HG03196 (cell line): ENCODE results near the gene PTPN4.

Experiments
- ATAC-seq: cut with Tn5 transposase; IDR thresholded peaks from one replicate; pipeline ENCODE4 v1.9.1; 2021; ENCODE audit not compliant: unreplicated experiment

The PTPN4 gene

GRCh38 chr2:119732601-119733164 is 27.0 kb upstream of the PTPN4 start:
- ATAC-seq, result no peak

GRCh38 chr2:119734047-119734446 is 25.7 kb upstream of the PTPN4 start:
- ATAC-seq, result no peak

- no peak for ATAC-seq
Measured at GRCh38 chr2:119735565-119735964, 24.2 kb upstream of the PTPN4 start.

- ATAC-seq, result no peak
Measured at GRCh38 chr2:119736021-119736420, 23.7 kb upstream of the PTPN4 start.

GRCh38 chr2:119739580-119740255 is 20.0 kb upstream of the PTPN4 start:
- no peak for ATAC-seq

- no peak for ATAC-seq
Measured at GRCh38 chr2:119741001-119741400, 18.7 kb upstream of the PTPN4 start.

- no peak for ATAC-seq
Measured at GRCh38 chr2:119741868-119742267, 17.9 kb upstream of the PTPN4 start.

- no peak for ATAC-seq
Measured at GRCh38 chr2:119744335-119744939, 15.3 kb upstream of the PTPN4 start.

- ATAC-seq, result no peak
Measured at GRCh38 chr2:119745566-119745965, 14.2 kb upstream of the PTPN4 start.

GRCh38 chr2:119746836-119747686 is 12.7 kb upstream of the PTPN4 start:
- ATAC-seq, result no peak

GRCh38 chr2:119748135-119748534 is 11.6 kb upstream of the PTPN4 start:
- ATAC-seq, result no peak

- ATAC-seq, result no peak
Measured at GRCh38 chr2:119749477-119750012, 10.2 kb upstream of the PTPN4 start.

GRCh38 chr2:119751706-119752105 is 8.0 kb upstream of the PTPN4 start:
- no peak for ATAC-seq

- ATAC-seq, result no peak
Measured at GRCh38 chr2:119753041-119753929, 6.4 kb upstream of the PTPN4 start.

- no peak for ATAC-seq
Measured at GRCh38 chr2:119753930-119754321, 5.8 kb upstream of the PTPN4 start.

- ATAC-seq, result no peak
Measured at GRCh38 chr2:119755906-119756305, 3.8 kb upstream of the PTPN4 start.

- ATAC-seq, result no peak
Measured at GRCh38 chr2:119756837-119757236, 2.9 kb upstream of the PTPN4 start.

GRCh38 chr2:119758881-119759450 is 756 bp upstream of the PTPN4 start:
- no peak for ATAC-seq

- peak; percentile 12 for ATAC-seq
Measured at GRCh38 chr2:119760237-119760955, 674 bp downstream of the PTPN4 start.

- no peak for ATAC-seq
Measured at GRCh38 chr2:119760956-119761275, 1.2 kb downstream of the PTPN4 start.
